GM21360 (cell line): ENCODE results near the gene USP7.
A peak's percentile ranks its signal among the peaks of the same experiment; 100 is the strongest.
"Not testable (repeated sequence)": the region's sequence is repeated elsewhere in the genome, so short reads cannot be mapped to it uniquely, and the experiment has no call there.

ENCODE experiments used
- ATAC-seq: cut with Tn5 transposase; IDR thresholded peaks from one replicate; pipeline ENCODE4 v1.9.1; 2021; ENCODE audit warnings: mild to moderate bottlenecking, moderate library complexity; ENCODE audit not compliant: unreplicated experiment

USP7 gene

DNA sequence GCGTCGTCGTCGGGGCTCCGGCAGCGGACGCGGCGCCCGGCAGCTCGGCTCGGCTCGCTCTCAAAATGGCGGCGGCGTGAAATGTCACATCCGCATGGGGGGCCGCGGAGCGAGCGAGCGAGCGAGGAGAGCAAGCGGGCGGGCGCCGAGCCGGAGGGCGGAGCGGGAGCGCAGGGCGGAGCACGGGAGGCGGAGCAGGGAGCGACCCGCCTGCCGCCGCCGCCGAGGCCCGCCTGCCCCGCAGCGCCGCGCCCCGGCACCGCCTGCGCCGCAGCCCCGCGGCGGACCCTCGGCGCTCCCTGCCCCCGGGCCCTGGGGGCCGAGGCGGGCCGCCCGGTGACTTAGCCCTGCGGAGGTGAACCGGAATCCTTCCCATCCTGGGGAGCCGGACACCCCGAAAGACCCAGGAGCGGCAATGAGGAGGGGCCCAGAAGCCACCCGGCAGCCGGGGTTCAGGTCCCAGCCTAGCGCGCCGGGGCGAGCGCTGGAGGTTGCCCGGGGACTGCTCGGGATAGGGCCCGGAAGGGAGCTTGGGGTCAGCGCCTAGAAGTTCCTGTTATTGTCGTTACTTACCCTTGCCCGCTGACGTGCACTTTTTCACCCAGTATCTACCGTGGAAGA is at the start of gene USP7:
Gene USP7, minus strand, starts transcription at position 86 of the 621 bp plus-strand sequence. CDS start 621 bp downstream, outside the sequence.
- peak; percentile 72 for ATAC-seq

DNA sequence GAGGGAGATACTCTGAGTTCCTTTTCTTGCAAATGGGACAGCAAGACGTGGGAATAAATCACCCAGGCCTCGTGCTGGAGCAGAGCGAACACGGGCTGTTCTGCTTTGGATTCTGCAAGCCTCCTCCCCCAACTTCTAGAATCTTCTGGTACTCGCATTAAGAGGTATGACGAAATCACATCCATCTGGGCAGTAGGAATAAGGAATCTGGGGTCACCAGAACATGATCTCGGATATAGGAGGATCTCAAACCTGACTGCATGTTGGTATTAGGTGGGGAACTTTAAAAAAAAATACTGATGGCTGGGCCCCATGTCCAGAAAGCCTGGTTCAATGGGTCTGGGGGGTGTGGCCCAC is 49.8 kb upstream of the USP7 start:
- no peak for ATAC-seq

DNA sequence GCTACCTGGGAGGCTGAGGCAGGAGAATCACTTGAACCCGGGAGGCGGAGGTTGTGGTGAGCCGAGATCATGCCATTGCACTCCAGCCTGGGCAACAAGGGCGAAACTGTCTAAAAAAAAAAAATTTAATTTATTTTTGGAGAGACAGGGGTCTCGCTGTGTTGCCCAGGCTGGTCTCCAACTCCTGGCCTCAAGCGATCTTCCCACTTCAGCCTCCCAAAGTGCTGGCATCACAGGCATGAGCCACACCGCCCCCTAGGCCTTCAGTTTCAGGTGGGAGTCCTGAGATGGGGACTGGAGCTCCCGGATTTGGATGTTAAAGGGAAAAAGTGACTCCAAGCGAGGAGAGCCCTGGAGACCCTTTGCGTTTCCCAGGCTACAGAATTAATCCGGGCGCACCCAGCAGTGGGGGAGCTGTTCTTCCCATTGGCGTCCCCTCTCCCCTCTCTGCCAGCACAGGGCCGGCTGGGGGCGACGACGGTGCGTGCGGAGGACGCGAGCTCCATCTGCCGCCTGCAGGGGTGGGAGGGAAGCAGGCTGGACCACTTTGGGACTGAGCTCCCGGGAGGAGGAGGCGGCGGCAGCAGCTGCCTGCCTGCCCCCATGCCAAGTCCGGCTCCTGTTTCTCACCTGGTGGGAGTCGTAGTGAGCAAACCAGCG is 49.3 kb upstream of the USP7 start:
- ATAC-seq = no peak

DNA sequence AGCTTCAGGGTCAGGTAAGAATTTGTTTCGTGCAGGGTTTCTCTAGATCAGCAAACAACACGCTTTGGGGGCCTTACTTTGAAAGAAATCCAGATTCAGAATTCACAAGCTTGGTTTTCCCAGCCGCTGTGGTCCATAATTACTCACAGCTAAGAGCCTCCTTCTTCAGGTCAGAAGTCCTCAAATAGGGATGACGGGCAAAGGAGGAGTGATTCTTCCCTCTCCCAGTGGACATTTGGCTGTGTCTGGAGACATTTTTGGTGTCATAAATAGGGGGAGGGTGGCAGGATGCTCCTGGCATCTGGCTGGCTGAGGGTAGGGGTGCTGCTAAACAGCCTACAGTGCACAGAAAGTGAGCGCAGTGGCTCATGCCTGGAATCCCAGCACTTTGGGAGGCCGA is 48.6 kb upstream of the USP7 start:
- ATAC-seq = no peak

DNA sequence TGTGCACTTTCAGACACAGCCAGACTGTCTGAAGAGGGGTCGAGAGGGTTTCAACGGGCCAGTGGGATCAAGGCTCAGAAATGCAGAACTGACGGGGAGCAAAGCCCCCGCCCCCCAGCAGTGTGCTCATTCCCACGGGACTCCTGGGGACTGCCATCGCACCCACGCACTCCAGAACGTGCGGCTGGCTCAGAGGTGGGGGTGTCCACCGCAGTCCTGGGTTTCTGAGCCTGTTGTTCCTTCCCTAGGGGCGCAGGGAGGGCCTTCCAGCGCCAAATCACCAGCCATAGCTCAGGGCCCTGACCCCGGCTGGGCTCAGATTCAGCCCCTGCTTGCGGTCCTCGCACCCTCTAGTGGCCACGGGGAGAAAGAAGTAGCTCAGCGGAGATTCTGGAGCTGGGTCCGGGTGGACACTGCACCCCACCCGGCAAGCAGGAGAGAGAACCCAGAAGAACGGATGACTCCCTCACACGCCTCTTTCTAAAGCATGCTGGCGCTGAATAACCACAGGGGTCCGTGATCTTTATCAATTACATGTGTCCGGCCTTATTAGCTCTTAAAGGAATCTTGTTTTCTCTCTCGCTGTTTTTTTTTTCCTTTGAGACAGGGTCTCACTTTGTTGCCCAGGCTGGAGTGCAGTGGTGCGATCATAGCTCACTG is 45.0 kb upstream of the USP7 start:
- no peak for ATAC-seq

DNA sequence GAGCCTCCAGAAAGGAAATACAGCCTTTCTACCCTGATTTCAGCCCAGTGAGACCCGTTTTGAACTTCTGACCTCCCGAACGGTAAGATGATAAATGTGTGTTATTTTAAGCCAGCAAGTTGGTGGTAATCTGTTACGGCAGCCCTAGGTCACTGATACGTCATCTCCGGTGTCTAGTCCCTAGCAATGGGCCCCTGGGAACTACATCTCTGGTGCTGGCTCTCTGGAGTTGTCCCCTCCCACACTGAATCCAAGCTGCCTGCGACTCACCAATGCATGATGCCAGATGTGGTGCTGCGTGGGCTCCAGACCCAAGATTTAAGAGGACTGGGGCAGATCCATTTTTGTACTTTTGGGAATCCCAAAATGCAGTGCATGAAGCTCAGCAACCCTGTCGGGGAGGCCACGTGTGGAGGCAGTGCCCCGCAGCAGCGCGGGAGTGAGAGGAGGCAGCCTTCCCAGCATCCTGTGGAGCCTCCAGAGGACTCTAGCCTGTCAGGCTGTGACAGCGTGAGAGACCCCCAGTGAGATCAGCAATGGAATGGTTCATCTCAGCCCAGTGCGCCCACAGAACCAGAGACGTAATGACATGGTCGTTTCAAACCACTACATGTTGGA is 43.6 kb upstream of the USP7 start:
- ATAC-seq = no peak

DNA sequence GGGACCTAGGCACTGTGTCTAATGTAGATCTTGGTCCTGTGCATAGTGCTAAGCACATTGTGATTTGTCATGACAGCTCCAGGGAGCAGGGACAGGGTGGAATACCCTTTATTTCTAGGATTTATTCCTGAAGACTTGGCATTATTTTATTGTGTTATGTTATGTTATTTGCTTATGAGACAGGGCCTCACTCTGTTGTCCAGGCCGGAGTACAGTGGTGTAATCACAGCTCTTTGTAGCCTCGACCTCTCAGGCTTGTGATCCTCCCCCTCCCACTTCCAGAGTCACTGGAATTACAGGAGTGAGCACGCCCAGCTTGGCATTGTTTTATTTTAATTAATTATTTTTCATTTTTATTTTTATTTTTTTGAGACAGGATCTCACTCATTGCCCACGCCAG is 40.5 kb upstream of the USP7 start:
- ATAC-seq = no peak

DNA sequence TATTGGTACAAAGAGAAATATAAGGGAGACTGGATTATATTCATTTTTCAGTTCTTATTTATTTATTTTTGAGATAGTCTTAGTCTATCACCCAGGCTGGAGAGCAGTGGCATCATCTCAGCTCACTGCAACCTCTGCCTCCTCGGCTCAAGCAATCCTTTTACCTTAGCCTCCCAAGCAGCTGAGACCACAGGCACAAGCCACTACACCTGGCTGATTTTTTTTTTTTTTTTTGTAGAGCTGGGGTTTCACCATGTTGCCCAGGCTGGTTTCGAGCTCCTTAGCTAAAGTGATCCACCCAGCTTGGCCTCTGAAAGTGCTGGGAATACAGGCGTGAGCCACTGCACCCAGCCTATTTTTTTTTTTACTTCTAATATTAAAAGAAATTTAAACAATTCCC is 40.1 kb upstream of the USP7 start:
- no peak for ATAC-seq

DNA sequence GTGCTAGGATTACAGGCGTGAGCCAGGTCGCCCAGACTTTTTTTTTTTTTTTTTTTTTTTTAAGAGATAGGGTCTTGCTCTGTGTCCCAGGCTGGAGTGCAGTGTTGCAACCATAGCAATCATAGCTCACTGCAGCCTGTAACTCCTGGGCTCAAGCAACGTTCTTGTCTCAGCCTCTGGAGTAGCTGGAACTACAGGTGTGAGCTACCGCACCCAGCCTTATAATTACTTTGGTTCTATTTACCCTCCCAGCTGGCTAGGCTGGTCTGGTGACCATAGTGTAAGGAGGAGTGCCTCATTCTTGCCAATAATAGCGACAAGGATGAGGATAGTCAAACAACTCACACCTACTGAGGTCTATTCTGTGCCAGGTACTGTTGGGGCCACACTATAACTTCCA is 39.6 kb upstream of the USP7 start:
- no peak for ATAC-seq

DNA sequence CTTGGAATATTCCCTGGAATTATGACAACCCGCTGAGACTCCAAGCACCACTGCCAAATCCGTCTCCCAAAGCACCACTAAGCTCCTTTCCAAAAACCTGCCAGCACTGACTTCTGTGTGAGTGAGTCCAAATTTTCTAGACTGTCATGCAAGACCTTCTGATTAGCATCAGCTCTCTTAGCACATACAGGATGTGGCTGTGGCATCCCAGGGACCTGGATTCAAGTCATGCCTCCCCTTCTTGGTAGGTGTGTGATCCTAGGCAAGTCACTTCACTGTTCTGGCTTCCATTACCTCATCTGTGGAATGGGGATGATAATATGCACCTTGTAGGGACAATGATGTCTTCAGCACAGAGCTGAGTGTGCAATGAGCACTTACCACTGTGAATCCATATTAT is 38.3 kb upstream of the USP7 start:
- ATAC-seq = no peak

DNA sequence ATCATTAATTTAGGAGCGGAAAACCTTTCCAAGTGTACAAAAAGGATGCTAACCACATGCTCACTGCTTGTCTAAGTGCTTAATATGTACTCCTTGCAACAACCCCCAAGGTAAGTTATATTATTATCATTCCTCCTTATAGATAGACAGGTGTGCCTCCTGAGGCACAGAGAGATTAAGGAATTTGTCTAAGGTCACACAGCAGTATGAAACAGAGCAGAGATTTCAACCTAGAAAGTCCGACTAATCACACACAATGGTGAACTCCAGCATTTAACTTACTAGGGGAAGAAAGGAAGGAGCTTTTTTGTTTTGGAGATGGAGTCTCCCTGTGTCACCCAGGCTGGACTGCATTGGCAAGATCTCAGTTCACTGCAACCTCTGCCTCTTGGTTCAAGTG is 37.0 kb upstream of the USP7 start:
- ATAC-seq = no peak

DNA sequence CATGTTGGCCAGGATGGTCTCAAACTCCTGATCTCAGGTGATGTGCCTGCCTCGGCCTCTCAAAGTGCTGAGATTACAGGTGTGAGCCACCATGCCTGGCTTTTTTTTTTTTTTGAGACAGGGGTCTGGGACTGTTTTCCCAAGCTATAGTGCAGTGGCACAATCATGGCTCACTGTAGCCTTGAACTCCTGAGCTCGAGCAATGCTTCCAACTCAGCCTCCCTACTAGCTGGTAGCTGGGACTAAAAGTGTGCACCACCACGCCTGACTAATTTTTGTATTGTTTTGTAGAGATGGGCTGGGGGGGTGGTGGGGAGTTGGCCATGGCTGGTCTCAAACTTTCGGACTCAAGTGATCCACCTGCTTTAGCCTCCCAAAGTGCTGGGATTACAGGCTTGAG is 36.1 kb upstream of the USP7 start:
- no peak for ATAC-seq

DNA sequence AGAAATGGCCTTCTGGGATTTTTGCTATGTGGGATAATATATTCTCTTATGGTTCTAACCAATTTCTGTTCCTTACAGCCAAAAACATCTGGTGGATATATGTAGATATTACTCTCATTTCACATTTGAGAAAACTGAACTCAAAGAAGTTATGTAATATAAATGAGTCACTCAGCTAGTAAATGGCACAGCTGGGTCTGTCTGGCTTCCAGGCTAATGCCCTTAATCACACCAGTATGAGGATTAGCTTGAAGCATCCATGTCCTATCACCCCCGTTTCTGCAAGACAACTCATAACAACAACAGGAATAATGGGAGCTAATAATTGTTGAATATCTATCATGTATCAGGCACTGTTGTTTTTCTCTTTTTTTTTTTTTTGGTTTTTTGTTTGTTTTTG is 34.4 kb upstream of the USP7 start:
- ATAC-seq = no peak

DNA sequence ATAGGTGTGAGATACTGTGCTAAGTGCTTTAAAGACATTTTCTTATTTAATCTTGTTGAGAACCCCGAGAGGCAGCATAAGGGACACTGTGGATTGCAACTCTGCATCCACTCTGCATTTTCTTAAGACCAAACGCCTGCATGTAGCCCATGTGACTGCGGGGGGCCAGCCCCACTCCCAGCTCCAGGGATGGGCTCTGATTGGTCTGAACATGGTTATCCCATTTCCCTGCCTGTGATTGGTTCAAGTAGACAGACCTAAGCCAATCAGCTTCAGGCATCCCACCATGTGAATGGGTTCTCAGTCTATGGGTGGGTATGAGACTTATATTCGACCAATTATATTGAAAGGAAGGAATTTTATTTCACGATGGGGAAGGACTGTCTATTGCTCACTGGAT is 33.2 kb upstream of the USP7 start:
- no peak for ATAC-seq

DNA sequence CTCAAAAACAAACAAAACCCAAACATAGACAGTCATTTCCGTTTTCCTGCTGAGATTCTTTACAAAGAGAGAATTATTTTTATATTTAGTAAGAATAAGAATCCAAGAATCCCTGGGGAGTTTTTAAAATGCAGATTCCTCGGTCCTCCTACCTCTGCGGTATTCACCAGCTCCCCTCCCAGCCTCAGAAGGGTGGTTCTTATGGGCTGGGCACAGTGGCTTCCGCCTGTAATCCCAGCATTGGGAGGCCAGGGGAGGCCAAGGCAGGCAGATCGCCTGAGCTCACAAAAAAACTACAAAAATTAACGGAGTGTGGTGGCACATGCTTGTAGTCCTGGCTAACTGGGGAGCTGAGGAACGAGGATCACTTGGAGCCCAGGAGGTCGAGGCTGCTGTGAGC is 26.7 kb upstream of the USP7 start:
- no peak for ATAC-seq

DNA sequence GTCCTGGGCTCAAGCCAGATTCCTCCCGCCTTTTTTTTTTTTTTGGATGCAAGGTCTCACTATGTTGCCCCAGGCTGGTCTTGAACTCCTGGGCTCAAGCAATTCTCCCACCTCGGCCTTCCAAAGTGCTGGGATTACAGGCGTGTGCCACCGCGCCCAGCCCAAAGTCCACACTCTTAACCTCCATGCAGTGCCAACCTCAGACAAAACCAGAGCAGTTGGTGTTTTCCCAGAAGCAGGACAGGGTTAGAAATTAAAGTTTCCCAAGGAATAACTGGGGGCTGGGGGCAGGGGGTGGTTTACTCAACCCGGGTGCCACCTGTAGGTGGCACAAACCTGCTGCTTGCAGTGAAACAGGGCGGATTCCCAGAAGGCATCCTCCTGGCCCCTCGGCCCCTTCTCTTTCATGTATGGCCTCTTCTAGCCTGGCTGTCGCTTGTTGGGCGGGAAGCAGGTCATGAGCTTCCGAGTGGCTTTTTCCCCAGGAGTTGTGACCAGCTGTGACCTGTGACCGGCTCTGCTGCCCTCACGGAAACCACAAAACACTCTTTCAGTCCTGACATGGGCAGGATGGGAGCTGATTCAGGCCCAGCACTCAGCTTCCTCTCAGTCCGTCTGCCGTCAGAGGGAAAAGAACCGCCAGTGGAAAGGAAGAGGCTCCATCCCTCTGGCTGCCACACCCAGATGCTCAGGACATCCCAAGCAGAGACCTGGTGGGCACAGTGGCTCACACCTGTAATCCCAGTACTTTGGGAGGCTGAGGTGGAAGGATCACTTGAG is 25.6 kb upstream of the USP7 start:
- ATAC-seq = no peak

DNA sequence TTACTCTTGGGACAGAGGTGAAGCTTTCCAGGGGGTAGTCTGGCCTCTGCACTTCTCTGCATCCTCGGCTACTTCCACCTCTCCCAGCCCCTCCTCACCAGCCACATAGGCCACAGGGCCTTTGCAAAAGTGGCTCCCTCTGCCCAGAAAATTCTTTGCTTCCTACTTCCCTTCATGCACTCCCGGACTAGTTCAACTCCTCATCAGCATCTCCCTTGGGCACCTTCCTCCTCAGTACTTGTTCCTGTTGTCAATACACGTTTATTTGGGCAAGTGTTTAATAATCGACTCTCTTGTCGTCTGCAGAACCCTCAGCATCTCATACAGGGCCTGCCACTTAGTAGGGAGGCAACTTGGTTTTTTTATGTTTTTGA is 23.1 kb upstream of the USP7 start:
- no peak for ATAC-seq

DNA sequence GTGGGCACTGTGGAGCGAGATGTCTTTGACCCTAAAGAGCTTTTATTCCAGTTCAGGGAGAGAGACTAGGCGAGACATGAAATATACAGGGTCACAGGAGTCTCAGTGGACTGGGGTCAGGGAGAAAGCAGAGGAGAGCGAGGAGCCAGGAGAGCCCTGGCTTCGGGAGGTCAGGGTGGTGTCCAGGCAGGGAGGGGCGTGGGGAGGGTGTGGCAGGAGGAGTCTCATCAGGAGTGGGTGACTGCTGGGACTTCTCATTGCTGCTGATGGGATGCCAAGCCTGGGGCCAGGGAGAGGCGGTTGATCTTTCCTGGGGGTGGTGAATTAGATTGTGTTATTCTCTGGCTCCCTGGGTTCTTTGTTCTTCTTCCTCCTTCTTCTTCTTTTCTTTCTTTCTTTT is 22.4 kb upstream of the USP7 start:
- ATAC-seq = no peak

DNA sequence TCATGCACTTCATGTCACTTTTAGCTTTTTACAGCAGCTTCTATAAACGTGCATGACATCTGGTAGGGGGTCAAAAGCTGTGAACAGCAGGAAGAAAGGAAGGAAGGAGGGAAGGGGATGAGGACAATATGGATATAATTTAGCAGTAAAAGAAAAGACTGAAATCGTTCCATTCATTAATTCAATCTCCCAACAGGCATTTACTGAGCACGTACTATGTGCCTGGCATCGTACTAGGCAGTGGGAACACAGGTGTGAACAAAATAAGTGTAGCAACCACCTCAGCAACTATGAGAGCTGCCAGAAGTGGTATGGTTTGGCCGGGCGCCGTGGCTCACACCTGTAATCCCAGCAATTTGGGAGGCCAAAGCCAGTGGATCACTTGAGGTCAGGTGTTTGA is 19.1 kb upstream of the USP7 start:
- ATAC-seq = no peak

DNA sequence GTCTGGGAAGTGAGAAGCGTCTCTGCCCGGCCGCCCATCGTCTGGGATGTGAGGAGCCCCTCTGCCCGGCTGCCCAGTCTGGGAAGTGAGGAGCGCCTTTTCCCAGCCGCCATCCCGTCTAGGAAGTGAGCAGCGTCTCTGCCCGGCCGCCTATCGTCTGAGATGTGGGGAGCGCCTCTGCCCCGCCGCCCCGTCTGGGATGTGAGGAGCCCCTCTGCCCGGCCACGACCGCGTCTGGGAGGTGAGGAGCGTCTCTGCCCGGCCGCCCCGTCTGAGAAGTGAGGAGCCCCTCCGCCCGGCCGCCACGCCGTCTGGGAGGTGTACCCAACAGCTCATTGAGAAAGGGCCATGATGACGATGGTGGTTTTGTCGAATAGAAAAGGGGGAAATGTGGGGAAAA is 18.2 kb upstream of the USP7 start:
- ATAC-seq = not testable (repeated sequence)

DNA sequence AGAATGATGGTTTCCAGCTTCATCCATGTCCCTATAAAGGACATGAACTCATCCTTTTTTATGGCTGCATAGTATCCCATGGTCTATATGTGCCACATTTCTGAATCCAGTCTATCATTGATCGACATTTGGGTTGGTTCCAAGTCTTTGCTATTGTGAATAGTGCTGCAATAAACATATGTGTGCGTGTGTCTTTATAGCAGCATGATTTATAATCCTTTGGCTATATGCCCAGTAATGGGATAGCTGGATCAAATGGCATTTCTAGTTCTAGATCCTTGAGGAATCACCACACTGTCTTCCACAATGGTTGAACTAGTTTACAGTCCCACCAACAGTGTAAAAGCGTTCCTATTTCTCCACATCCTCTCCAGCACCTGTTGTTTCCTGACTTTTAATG is 12.5 kb upstream of the USP7 start:
- ATAC-seq = not testable (repeated sequence)
